ENCODE results near the gene SLC35A3. TPM values are rescaled to one million over a fixed set of nuclear protein-coding genes. Genes with fewer than 3 reads are reported as not detected.

Gene SLC35A3
- total RNA-seq, 1 experiment from 2014 or later: 46.5 TPM

DNA sequence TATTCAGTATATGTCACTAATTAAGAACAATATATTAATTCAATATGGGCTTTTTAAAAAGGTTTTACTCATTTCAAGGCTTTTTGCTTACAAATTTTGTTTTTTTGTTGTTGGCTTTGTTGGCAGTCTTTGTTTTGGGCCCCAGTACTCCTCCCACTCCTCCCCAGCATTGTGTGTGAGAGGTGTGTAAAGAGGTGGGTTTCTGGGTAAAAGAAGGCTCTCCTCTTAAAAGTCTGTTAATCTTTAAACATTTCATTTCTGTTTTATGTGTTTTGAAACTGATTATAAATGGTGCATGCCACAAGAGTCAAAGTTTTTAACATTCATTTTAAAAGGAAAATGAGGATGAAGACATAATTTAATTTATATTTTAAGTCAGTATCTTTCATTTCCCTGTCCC lies 83.3 kb downstream of the SLC35A3 start:
- DNase-seq (no peak), ATAC-seq (no peak)
- ChIA-PET POLR2A (ENCODE audit: unreplicated experiment) (no interaction called here), CTCF (no interaction called here)
- Histone ChIP-seq H3K9ac (ENCODE audit: low read length) (no peak overlapping the region), H3K4me2 (ENCODE audit: low read length) (no peak overlapping the region), H3K4me3 (ENCODE audit: low read length) (no peak overlapping the region), H3K27ac (ENCODE audit: low read length) (no peak overlapping the region), H2AFZ (ENCODE audit: low read length) (no peak overlapping the region), H3K27me3 (ENCODE audit: low read length) (no peaks in the 10 kb centered on the region), H3F3A (ENCODE audit: low read length, unreplicated experiment) (no peaks in the 10 kb centered on the region), H3K9me2 (replicated peaks; ENCODE audit: low read length) (no peaks in the 10 kb centered on the region), H3K79me2 (ENCODE audit: low read length) (peaks cover 49% of the 10 kb centered on the region), H3K4me1 (ENCODE audit: insufficient read depth, low read length) (no peaks in the 10 kb centered on the region), H3K36me3 (ENCODE audit: low read depth, low read length) (peaks cover 8% of the 10 kb centered on the region), H4K20me1 (ENCODE audit: low read length) (no peaks in the 10 kb centered on the region; the same call in 1 of the 2 replicates), H3K9me3 (ENCODE audit: low read length) (no peaks in the 10 kb centered on the region)
- intact Hi-C loops (cut with micrococcal nuclease): no loop called here
- no peak for TF ChIP-seq EZH2phosphoT487 (IDR thresholded peaks at IDR 0.05; ENCODE audit: borderline replicate concordance, low read length)
- TF ChIP-seq EZH2 (IDR thresholded peaks at IDR 0.05; ENCODE audit: low read length, unreplicated experiment): no peak
- TF ChIP-seq, protein P1, sequence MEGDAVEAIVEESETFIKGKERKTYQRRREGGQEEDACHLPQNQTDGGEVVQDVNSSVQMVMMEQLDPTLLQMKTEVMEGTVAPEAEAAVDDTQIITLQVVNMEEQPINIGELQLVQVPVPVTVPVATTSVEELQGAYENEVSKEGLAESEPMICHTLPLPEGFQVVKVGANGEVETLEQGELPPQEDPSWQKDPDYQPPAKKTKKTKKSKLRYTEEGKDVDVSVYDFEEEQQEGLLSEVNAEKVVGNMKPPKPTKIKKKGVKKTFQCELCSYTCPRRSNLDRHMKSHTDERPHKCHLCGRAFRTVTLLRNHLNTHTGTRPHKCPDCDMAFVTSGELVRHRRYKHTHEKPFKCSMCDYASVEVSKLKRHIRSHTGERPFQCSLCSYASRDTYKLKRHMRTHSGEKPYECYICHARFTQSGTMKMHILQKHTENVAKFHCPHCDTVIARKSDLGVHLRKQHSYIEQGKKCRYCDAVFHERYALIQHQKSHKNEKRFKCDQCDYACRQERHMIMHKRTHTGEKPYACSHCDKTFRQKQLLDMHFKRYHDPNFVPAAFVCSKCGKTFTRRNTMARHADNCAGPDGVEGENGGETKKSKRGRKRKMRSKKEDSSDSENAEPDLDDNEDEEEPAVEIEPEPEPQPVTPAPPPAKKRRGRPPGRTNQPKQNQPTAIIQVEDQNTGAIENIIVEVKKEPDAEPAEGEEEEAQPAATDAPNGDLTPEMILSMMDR (conservative IDR thresholded peaks at IDR 0.05; ENCODE audit: low read depth, low read length): no peak
- no TSS peak for BruUV-seq (replicated peaks)

DNA sequence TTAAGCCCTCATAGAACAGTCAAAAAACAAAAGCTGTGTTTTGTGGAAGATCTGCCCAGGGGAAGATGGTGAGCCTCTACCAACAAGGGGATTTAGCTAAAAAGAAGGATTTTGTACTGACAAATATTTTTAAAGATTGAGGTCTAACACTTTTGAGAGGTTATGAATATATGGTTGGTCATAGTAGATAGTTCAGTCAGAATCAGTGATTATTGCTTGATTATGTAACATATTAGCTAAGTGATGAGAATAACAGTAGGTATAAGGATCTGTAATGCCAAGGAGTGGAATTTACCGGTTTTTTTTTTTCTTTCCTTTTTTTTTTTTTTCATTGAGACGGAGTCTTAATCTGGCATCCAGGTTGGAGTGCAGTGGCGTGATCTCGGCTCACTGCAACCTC lies 83.9 kb downstream of the SLC35A3 start:
- POLR2A ChIA-PET (ENCODE audit: unreplicated experiment): no interaction called here
- no peak for DNase-seq
- CTCF ChIA-PET: no interaction called here
- Histone ChIP-seq H4K20me1 (ENCODE audit: low read length) (no peaks in the 10 kb centered on the region; the same call in 1 of the 2 replicates), H3K79me2 (ENCODE audit: low read length) (peaks cover 43% of the 10 kb centered on the region), H3K4me3 (ENCODE audit: low read length) (no peak overlapping the region), H3K4me1 (ENCODE audit: insufficient read depth, low read length) (no peaks in the 10 kb centered on the region), H3K27me3 (ENCODE audit: low read length) (no peaks in the 10 kb centered on the region), H3K9ac (ENCODE audit: low read length) (no peak overlapping the region), H3K27ac (ENCODE audit: low read length) (no peak overlapping the region), H3K4me2 (ENCODE audit: low read length) (no peak overlapping the region), H3K9me3 (ENCODE audit: low read length) (no peaks in the 10 kb centered on the region), H3K9me2 (replicated peaks; ENCODE audit: low read length) (no peaks in the 10 kb centered on the region), H3K36me3 (ENCODE audit: low read depth, low read length) (peaks cover 11% of the 10 kb centered on the region), H3F3A (ENCODE audit: low read length, unreplicated experiment) (no peaks in the 10 kb centered on the region), H2AFZ (ENCODE audit: low read length) (no peak overlapping the region)
- no peak for ATAC-seq
- intact Hi-C loops (cut with micrococcal nuclease): no loop called here
- BruUV-seq (replicated peaks): no TSS peak
- TF ChIP-seq EZH2 (IDR thresholded peaks at IDR 0.05; ENCODE audit: low read length, unreplicated experiment) (no peak), EZH2phosphoT487 (IDR thresholded peaks at IDR 0.05; ENCODE audit: borderline replicate concordance, low read length) (no peak)
- TF ChIP-seq, protein P1 (conservative IDR thresholded peaks at IDR 0.05; ENCODE audit: low read depth, low read length): no peak

DNA sequence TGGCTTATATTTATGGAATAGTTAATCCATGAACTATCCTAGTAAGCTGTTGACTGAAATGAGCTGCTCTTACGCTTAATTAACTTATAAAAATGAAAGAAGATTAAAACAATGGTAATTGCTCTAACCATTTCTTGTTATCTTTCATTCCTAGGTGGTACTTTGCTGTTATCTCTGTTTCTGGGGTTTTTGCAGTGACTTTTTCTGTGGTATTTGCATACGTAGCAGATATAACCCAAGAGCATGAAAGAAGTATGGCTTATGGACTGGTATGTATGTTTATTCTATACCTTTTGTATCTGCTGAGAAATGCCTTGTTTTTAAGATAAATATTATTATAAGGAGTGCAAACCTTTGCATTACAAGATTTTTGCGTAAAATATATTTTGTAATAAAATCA lies 91.9 kb downstream of the SLC35A3 start:
- Histone ChIP-seq H3K27me3 (ENCODE audit: low read length) (no peaks in the 10 kb centered on the region), H3K27ac (ENCODE audit: low read length) (no peak overlapping the region), H3F3A (ENCODE audit: low read length, unreplicated experiment) (no peaks in the 10 kb centered on the region), H3K4me3 (ENCODE audit: low read length) (no peak overlapping the region), H3K4me1 (ENCODE audit: insufficient read depth, low read length) (no peaks in the 10 kb centered on the region), H3K79me2 (ENCODE audit: low read length) (no peaks in the 10 kb centered on the region; the same call in 1 of the 2 replicates), H3K4me2 (ENCODE audit: low read length) (no peak overlapping the region), H3K9me2 (replicated peaks; ENCODE audit: low read length) (no peaks in the 10 kb centered on the region), H2AFZ (ENCODE audit: low read length) (no peak overlapping the region), H3K9ac (ENCODE audit: low read length) (no peak overlapping the region), H4K20me1 (ENCODE audit: low read length) (no peaks in the 10 kb centered on the region), H3K36me3 (ENCODE audit: low read depth, low read length) (peaks cover 42% of the 10 kb centered on the region), H3K9me3 (ENCODE audit: low read length) (no peaks in the 10 kb centered on the region)
- POLR2A ChIA-PET (ENCODE audit: unreplicated experiment): no interaction called here
- no peak for ATAC-seq
- no peak for DNase-seq
- TF ChIP-seq, protein P1 (conservative IDR thresholded peaks at IDR 0.05; ENCODE audit: low read depth, low read length): no peak
- TF ChIP-seq EZH2phosphoT487 (IDR thresholded peaks at IDR 0.05; ENCODE audit: borderline replicate concordance, low read length): no peak
- TF ChIP-seq EZH2 (IDR thresholded peaks at IDR 0.05; ENCODE audit: low read length, unreplicated experiment): no peak
- CTCF ChIA-PET: no interaction called here
- intact Hi-C loops (cut with micrococcal nuclease): no loop called here
- BruUV-seq (replicated peaks): no TSS peak

Measured in PC-3 (cell line).